K562 (cell line): Measurements from ENCODE around the gene LAMA2.
"Not testable (repeated sequence)": the region's sequence is repeated elsewhere in the genome, so short reads cannot be mapped to it uniquely, and the experiment has no call there.

Experiments
- BDP1 ChIP-seq: IDR thresholded peaks from 3 replicates; pipeline ENCODE4 v1.6.1; 2011; ENCODE audit not compliant: insufficient read length, insufficient read depth
- CREM ChIP-seq: IDR thresholded peaks from 2 replicates; pipeline ENCODE4 v1.6.1; 2014; ENCODE audit warnings: antibody characterized with exemption, low read depth
- EZH2 ChIP-seq: IDR thresholded peaks from 2 replicates; pipeline ENCODE4 v1.6.1; 2012; ENCODE audit warnings: low read depth, mild to moderate bottlenecking, inconsistent platforms, low read length, borderline replicate concordance
- KLF6 ChIP-seq: fragments of 250-450 bp; sonication (Bioruptor Pico); IDR thresholded peaks from 2 replicates; pipeline ENCODE4 v1.4.0; 2020; ENCODE audit warnings: mild to moderate bottlenecking, moderate library complexity, borderline replicate concordance
- NONO ChIP-seq, 2 experiments: fragments of 200-400 bp in 1 of 2; fragments of 450-650 bp in 1 of 2; formaldehyde crosslinking in 1 of 2; IDR thresholded peaks; 2 replicates each; pipeline ENCODE4 v1.6.1; 2017; ENCODE audit warnings: low read depth in 2 of 2, mild to moderate bottlenecking in 2 of 2, moderate library complexity in 2 of 2, low read length in 1 of 2
- NR2C1 ChIP-seq, 2 experiments: fragments of 450-650 bp; IDR thresholded peaks; 2 replicates each; pipeline ENCODE4 v1.6.1; 2017; ENCODE audit warnings: mild to moderate bottlenecking in 2 of 2, antibody characterized with exemption in 1 of 2, inconsistent platforms in 1 of 2, missing compliant biosample characterization in 1 of 2, missing genetic modification characterization in 1 of 2
- PHB ChIP-seq: fragments of 250-450 bp; sonication (Bioruptor Pico); IDR thresholded peaks from 2 replicates; pipeline ENCODE4 v1.5.0; 2021
- RCOR1 ChIP-seq, 2 experiments: IDR thresholded peaks; 2 replicates each; pipeline ENCODE4 v1.6.1; 2012; ENCODE audit warnings: low read depth in 2 of 2, low read length in 2 of 2, borderline replicate concordance in 1 of 2, improper control_type of control experiment in 1 of 2
- SMAD1 ChIP-seq: fragments of 150-350 bp; IDR thresholded peaks from 2 replicates; pipeline ENCODE4 v1.6.1; 2014; ENCODE audit warnings: low read length, low read depth; ENCODE audit not compliant: partially characterized antibody
- TAF1 ChIP-seq: IDR thresholded peaks from 2 replicates; pipeline ENCODE4 v1.6.1; 2011; ENCODE audit warnings: mild to moderate bottlenecking, low read length, moderate library complexity; ENCODE audit not compliant: insufficient read depth, control insufficient read depth, severe bottlenecking; ENCODE audit errors: extremely low read depth
- ZBTB1 ChIP-seq: sonication (generic); formaldehyde crosslinking; IDR thresholded peaks from 2 replicates; pipeline ENCODE4 v1.8.1; 2023; ENCODE audit warnings: missing genetic modification reagents, low read depth, mild to moderate bottlenecking, borderline replicate concordance
- ZKSCAN1 ChIP-seq: fragments of 150-350 bp; IDR thresholded peaks from 2 replicates; pipeline ENCODE4 v1.6.1; 2016; ENCODE audit warnings: low read depth, low read length
- TF ChIP-seq, protein P1 (sequence below), 3 experiments: IDR thresholded peaks in 2 of 3; conservative IDR thresholded peaks in 1 of 3; 2 replicates each; pipeline ENCODE4 v1.5.1; 2011 to 2012; ENCODE audit warnings: low read length in 3 of 3, mild to moderate bottlenecking in 3 of 3, control low read depth in 2 of 3, improper control_type of control experiment in 1 of 3, inconsistent platforms in 1 of 3, low read depth in 1 of 3, mixed read lengths in 1 of 3, moderate library complexity in 1 of 3; ENCODE audit not compliant: insufficient read depth in 2 of 3
- TF ChIP-seq, protein P2 (sequence below): fragments of 250-450 bp; sonication (Bioruptor Pico); IDR thresholded peaks from 2 replicates; pipeline ENCODE4 v1.8.0; 2021; ENCODE audit warnings: borderline replicate concordance, mild to moderate bottlenecking, moderate library complexity; ENCODE audit not compliant: poor library complexity, severe bottlenecking

DNA sequence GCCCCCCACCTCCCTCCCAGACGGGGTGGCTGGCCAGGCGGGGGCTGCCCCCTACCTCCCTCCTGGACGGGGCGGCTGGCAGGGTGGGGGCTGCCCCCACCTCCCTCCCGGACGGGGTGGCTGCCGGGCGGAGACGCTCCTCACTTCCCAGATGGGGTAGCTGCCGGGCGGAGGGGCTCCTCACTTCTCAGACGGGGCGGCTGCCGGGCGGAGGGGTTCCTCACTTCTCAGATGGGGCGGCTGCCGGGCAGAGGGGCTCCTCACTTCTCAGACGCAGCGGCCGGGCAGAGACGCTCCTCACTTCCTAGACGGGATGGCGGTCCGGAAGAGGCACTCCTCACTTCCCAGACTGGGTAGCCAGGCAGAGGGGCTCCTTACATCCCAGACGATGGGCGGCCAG, 205.5 kb downstream of the LAMA2 start:
- not testable (repeated sequence) for TF ChIP-seq BDP1; NONO (IDR thresholded peaks at IDR 0.05; ENCODE audit: low read depth in 2 of 2, low read length in 1 of 2); PHB (CRISPR knock-in tag); ZKSCAN1; KLF6; TAF1; EZH2; NR2C1 (IDR thresholded peaks at IDR 0.05); NR2C1 (tag; IDR thresholded peaks at IDR 0.05); CREM; ZBTB1 (CRISPR knock-in tag); SMAD1; RCOR1 (IDR thresholded peaks at IDR 0.05; ENCODE audit: borderline replicate concordance in 1 of 2, low read depth in 2 of 2, low read length in 2 of 2)
- TF ChIP-seq, protein P1, sequence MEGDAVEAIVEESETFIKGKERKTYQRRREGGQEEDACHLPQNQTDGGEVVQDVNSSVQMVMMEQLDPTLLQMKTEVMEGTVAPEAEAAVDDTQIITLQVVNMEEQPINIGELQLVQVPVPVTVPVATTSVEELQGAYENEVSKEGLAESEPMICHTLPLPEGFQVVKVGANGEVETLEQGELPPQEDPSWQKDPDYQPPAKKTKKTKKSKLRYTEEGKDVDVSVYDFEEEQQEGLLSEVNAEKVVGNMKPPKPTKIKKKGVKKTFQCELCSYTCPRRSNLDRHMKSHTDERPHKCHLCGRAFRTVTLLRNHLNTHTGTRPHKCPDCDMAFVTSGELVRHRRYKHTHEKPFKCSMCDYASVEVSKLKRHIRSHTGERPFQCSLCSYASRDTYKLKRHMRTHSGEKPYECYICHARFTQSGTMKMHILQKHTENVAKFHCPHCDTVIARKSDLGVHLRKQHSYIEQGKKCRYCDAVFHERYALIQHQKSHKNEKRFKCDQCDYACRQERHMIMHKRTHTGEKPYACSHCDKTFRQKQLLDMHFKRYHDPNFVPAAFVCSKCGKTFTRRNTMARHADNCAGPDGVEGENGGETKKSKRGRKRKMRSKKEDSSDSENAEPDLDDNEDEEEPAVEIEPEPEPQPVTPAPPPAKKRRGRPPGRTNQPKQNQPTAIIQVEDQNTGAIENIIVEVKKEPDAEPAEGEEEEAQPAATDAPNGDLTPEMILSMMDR (IDR thresholded peaks at IDR 0.05 in 2 of 3, conservative IDR thresholded peaks at IDR 0.05 in 1 of 3; ENCODE audit: insufficient read depth in 2 of 3, low read depth in 1 of 3, low read length in 3 of 3): not testable (repeated sequence)
- TF ChIP-seq, protein P2, sequence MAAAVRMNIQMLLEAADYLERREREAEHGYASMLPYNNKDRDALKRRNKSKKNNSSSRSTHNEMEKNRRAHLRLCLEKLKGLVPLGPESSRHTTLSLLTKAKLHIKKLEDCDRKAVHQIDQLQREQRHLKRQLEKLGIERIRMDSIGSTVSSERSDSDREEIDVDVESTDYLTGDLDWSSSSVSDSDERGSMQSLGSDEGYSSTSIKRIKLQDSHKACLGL (CRISPR knock-in tag): not testable (repeated sequence)
